ENCODE data around the gene PFKFB3.
"Not testable (repeated sequence)": the region's sequence is repeated elsewhere in the genome, so short reads cannot be mapped to it uniquely, and the experiment has no call there.

PFKFB3 gene

GRCh38 chr10:6272126-6272525 is 69.4 kb downstream of the PFKFB3 start:
- no peak for DNase-seq (ENCODE audit: low spot score)

GRCh38 chr10:6273351-6273750 is 70.6 kb downstream of the PFKFB3 start:
- DNase-seq (ENCODE audit: low spot score) = no peak

DNA sequence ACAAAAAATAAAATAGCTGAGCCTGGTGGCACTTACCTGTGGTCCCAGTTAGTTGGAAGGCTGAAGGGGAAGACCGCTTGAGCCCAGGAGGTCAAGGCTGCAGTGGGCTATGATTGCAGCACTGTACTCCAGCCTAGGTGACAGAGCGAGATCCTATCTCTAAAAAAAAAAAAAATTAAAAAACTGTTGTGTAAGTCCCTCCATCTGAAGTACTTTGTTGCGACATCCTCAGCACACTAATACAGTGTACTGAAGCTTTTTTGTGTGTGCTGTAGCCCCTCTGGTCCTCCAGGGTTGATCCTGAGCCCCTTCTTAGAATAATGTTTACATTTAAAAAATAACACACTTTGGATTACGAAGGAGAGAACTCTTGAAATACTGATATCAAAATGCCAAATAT is 71.3 kb downstream of the PFKFB3 start:
- no peak for DNase-seq (ENCODE audit: low spot score)

GRCh38 chr10:6274484-6274883 is 71.8 kb downstream of the PFKFB3 start:
- no peak for DNase-seq (ENCODE audit: low spot score)

DNA sequence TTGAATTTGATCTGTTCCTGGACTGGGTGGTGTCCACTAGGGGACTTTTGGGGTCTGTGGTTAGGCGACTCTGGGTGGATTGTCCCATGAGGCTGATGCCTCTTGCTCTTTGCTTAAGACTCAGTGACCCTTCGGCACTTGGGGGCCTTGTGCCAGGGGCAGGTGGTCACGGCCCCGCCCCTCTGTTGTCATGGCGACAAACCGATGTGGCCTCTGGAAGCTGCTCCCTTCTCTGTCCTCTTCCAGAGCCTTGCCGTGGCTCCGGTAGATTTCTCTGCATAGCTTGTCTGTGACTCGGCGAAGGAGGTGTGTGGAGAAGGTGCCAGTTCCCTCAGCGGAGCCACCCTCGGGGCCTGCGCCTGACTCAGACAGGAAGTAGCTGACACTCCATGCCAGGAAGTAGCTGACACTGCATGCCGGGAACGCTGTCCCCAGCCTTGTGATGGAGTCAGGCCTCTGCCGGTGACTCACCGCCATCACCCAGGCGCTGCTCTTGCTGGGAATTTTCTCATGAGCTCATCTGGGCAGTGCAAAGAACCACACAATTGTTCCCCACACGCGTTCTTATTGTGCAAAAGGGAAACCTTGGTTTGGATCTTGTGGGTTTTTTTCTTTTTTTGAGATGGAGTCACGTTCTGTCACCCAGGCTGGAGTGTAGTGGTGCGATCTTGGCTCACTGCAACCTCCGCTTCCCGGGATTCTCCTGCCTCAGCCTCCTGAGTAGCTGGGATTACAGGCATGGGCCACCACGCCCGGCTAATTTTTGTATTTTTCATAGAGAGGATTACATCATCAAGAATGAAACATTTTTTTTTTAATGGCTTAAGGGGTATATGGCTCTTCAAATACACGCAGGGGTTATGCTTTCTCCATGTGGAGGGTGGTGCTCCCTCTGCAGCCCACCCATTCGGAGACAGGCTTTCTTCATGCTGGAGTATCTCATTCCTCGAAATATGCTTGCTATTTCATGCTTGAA is 72.6 kb downstream of the PFKFB3 start:
- no peak for DNase-seq (ENCODE audit: low spot score)

DNA sequence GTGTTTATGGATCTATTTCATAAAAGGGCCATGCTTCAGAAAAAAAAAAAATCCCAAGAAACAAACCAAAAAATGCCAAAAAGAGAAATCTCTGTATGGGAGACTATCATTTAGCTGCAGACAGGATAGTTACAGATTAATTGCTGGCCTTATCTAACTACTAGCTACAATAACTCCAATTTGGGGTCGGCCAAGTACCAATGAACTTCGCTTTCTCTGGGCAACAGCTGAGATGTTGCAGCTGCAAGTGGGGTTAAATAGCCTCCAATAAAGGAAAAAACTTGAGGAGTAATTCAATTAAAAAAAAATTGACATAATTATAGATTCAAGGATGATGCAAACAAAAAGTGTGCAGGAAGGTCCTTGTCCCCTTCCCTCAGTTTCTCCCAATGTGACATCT is 73.6 kb downstream of the PFKFB3 start:
- no peak for DNase-seq (ENCODE audit: low spot score)

DNA sequence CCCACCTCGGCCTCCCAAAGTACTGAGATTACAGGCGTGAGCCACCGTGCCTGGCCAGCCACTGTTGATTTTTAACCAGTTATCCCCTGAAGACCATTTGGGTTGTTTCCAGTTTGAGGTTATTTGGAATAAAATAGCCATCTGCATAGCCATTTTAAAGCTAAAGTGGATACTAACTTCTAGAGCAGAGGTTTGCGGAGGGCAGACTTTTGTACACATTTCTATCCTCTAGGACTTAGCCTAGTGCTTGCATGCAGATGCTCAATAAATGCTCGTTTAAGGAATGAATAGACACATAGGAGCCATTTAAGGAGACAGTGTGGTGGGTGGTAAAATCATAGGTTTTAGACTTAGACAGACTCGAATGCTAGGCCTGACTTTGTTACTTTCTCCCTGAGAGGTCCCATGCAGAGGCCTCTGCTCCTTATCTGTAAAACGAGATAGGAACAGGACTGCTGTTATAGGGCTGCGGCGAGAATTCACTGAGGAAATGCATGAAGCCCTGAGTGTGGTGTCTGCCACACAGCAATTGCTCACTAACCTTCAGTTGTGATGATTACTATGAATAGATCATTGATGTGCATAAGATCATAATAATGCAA is 75.9 kb downstream of the PFKFB3 start:
- no peak for DNase-seq (ENCODE audit: low spot score)

DNA sequence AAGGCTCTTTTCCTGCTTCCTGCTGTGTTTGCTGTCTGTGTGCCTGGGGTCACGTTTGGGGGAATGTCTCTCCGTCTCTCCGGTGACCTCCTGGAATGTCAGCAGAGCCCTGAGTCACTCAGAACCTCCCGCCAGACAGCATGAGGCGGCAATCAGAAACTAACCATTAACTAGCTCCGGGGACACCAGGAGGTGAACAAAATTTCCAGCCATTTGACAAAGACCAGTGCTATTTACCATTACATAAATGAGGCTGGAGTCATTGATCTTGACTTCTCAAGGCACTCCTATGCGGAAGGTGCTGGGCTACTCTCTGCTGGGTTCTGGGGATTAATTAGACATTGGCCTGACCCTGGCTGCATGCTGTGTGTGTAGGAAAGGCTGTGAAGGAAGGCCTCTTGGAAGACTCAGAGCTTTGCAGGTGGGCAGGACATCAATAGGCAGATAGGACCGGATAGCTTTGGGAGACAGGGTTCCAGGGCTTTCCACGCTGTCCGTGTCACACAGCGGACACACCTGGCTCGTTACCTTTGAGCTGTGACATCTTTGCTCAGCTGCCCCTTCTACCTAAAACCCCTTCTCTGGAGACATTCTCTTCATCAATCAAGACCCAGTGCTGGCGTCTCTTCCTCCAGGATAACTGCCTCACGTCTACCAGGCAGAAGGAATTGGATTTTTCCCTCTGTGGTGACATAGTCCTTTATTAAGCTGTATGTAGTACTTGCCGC is 77.0 kb downstream of the PFKFB3 start:
- DNase-seq (ENCODE audit: low spot score) = no peak

GRCh38 chr10:6280291-6280690 is 77.6 kb downstream of the PFKFB3 start:
- no peak for DNase-seq (ENCODE audit: low spot score)

DNA sequence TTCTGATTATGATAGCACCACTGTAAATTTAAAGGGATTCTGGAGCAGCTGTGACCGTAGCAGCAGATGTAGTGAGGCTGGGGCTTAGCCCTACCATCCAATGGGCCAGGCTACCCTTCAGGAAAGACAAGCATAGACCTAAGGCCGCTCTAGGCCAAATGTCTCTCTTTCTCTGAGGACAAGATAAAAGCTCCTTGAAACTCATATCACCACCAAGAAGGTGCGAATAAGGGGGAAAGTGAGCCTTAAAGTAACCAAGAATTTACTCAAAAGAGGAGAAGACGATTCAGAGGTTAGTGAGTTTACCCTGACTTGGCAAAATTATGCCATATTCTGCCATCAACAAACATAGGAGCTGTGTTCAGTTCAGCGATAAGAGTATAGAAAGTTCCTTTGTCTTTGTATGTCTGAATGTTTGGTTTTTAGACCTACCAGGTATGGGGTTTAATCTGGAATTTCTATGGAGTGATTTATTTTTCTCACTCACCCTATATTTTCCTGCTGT is 79.8 kb downstream of the PFKFB3 start:
- no peak for DNase-seq (ENCODE audit: low spot score)

GRCh38 chr10:6283655-6284054 is 80.9 kb downstream of the PFKFB3 start:
- no peak for DNase-seq (ENCODE audit: low spot score)

DNA sequence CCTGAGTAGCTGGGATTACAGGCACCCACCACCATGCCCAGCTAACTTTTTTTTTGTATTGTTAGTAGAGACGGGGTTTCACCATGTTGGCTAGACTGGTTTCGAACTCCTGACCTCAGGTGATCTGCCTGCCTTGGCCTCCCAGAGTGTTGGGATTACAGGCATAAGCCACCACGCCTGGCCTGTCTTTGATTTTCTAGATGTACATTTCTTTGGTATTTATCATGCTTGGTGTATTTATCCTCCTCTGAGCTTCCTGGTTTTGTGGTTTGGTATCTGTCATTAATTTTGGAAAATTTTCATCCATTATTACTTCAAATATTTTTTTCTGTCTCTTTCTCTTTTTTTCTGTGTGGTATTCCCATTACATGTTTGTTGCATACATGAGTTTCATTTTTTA is 87.9 kb downstream of the PFKFB3 start:
- DNase-seq (ENCODE audit: low spot score) = not testable (repeated sequence)

GRCh38 chr10:6292741-6293151 is 90.0 kb downstream of the PFKFB3 start:
- DNase-seq (ENCODE audit: low spot score) = no peak

DNA sequence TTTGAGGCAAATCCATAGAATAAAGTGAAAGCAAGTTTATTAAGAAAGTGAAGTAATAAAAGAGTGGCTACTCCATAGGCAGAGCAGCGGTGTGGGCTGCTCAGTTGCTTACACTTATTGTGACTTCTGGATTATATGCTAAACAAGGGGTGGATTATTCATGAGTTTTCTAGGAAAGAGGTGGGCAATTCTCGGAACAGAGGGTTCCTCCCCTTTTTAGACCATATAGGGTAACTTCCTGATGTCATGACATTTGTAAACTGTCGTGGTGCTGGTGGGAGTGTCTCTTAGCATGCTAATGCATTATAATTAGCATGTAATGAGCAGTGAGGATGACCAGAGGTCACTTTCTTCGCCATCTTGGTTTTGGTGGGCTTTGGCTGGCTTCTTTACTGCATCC is 93.7 kb downstream of the PFKFB3 start:
- peak; percentile 46 for DNase-seq (ENCODE audit: low spot score)

DNA sequence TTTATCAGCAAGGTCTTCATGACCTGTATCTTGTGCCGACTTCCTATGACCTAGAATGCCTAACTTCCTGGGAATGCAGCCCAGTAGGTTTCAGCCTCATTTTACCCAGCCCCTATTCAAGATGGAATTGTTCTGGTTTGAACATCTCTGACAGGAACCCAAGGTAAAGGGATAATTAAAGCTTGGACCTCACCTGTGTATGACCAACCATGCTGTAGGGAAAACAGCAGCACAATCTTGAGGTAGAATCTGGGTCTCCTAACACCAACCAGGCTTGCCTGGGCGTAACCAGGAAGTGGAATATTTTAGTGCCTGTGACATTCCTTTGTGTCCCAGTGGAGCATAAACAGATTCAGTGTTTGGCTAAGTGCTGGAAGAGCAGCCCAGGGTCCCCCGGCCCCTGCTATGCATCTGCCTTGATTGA is 94.1 kb downstream of the PFKFB3 start:
- DNase-seq (ENCODE audit: low spot score) = no peak

DNA sequence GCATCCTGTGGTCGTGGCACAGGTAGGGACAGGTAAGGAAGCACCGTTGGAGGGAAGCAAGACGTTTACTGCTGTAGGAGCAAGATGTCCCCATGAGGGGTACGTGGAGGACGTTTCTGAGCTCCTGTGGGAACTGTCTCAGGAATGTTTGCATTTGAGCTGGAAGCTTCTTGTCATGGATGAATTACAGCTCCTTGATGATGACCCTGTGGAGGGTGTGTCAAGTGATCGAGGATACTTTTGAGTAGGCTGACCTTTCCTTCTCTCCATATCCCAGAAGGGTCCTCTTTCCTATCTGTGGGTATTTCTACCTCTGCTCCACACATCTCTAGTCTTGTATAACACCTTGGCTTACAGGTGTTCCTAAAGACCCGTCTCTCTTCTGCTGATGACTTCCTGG is 94.8 kb downstream of the PFKFB3 start:
- no peak for DNase-seq (ENCODE audit: low spot score)

GRCh38 chr10:6297951-6298381 is 95.2 kb downstream of the PFKFB3 start:
- no peak for DNase-seq (ENCODE audit: low spot score)

GRCh38 chr10:6298428-6298827 is 95.7 kb downstream of the PFKFB3 start:
- DNase-seq (ENCODE audit: low spot score) = no peak

- DNase-seq (ENCODE audit: low spot score) = no peak
Observed at GRCh38 chr10:6299234-6299633, 96.5 kb downstream of the PFKFB3 start.

DNA sequence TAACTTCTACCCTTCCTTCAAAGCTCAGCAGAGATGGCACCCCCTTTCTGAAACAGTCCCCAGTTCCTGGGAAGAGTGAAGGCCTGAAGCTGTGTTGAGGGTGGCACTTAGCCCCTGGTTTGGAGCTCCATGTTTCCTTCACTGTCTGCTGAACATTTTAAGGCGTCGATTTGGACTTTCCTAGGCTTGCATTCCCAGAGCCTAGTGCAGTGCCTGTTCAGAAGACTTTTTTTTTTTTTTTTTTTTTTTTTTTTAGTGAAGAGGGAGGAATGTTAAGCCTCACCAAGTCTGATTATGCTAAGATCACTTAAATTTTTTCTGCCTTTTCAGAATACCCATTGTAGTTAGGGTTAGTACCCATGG is 97.0 kb downstream of the PFKFB3 start:
- DNase-seq (ENCODE audit: low spot score) = peak; percentile 11

DNA sequence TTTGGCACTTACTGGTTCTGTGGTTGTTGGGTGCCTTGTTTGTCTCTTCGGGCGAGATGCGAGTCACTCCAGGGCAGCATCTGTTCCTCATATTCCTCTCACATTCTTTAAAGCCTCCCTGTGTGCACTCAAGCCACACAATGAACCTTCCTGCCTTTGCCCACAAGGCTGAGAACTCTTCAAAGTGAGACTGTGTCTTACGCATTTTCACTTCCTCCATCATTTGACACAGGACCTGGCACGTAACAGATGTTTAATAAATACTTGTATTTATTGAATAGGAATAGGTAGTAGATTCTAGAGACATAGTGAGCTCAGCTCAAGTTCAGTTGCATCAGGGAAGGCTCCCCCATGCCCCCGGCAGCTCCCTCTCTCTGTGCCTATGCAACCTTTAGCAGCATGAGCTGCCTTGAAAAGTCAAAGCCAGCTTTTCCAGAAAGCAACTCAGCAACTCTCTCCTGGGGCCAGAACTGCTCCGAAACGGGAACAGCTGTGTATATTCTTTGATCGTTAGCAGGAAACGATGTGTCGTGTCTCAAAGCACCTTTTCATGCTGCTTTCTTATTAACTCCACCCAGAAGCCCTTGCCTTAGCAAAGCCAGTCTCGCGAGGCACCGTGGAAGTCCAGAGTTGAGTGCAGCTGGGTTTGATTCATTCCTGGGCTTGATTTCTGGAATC is 97.5 kb downstream of the PFKFB3 start:
- DNase-seq (ENCODE audit: low spot score) = peak; percentile 82
